Measurements from ENCODE around the gene HMCN2.

HMCN2 gene

GRCh38 chr9:130452835-130453234 lies 187.3 kb downstream of the HMCN2 start:
- no peak overlapping the region for H3K4me3 ChIP-seq (ENCODE audit: low read length)
- no peak overlapping the region for H3K27ac ChIP-seq (ENCODE audit: low read length)
- H3K9me3 ChIP-seq (ENCODE audit: insufficient read depth, low read length): no peaks in the 10 kb centered on the region
- no peaks in the 10 kb centered on the region for H3K27me3 ChIP-seq (ENCODE audit: low read depth, low read length)
- TF ChIP-seq EZH2phosphoT487 (IDR thresholded peaks at IDR 0.05; ENCODE audit: low read depth): no peak
- no peak for TF ChIP-seq CTCF (IDR thresholded peaks at IDR 0.05; ENCODE audit: low read depth, low read length)
- no peak overlapping the region for H3K4me2 ChIP-seq (ENCODE audit: low read length)
- H2AFZ ChIP-seq (ENCODE audit: low read depth, low read length): no peak overlapping the region
- H3K36me3 ChIP-seq (replicated peaks; ENCODE audit: low read depth, low read length): no peaks in the 10 kb centered on the region
- no peaks in the 10 kb centered on the region for H4K20me1 ChIP-seq (ENCODE audit: insufficient read depth, low read length)
- H3K9ac ChIP-seq (ENCODE audit: low read length): no peak overlapping the region
- H3K79me2 ChIP-seq (ENCODE audit: low read length): no peaks in the 10 kb centered on the region
- peaks cover 18% of the 10 kb centered on the region for H3K4me1 ChIP-seq (ENCODE audit: low read length)

GRCh38 chr9:130453487-130453886 lies 187.9 kb downstream of the HMCN2 start:
- no peak overlapping the region for H3K4me3 ChIP-seq (ENCODE audit: low read length)
- H3K9me3 ChIP-seq (ENCODE audit: insufficient read depth, low read length): no peaks in the 10 kb centered on the region
- peaks cover 12% of the 10 kb centered on the region for H3K4me1 ChIP-seq (ENCODE audit: low read length)
- no peak overlapping the region for H3K4me2 ChIP-seq (ENCODE audit: low read length)
- no peak overlapping the region for H3K27ac ChIP-seq (ENCODE audit: low read length)
- H4K20me1 ChIP-seq (ENCODE audit: insufficient read depth, low read length): no peaks in the 10 kb centered on the region
- no peaks in the 10 kb centered on the region for H3K36me3 ChIP-seq (replicated peaks; ENCODE audit: low read depth, low read length)
- H3K79me2 ChIP-seq (ENCODE audit: low read length): no peaks in the 10 kb centered on the region
- TF ChIP-seq CTCF (IDR thresholded peaks at IDR 0.05; ENCODE audit: low read depth, low read length): no peak
- TF ChIP-seq EZH2phosphoT487 (IDR thresholded peaks at IDR 0.05; ENCODE audit: low read depth): no peak
- no peaks in the 10 kb centered on the region for H3K27me3 ChIP-seq (ENCODE audit: low read depth, low read length)
- no peak overlapping the region for H2AFZ ChIP-seq (ENCODE audit: low read depth, low read length)
- no peak overlapping the region for H3K9ac ChIP-seq (ENCODE audit: low read length)

DNA sequence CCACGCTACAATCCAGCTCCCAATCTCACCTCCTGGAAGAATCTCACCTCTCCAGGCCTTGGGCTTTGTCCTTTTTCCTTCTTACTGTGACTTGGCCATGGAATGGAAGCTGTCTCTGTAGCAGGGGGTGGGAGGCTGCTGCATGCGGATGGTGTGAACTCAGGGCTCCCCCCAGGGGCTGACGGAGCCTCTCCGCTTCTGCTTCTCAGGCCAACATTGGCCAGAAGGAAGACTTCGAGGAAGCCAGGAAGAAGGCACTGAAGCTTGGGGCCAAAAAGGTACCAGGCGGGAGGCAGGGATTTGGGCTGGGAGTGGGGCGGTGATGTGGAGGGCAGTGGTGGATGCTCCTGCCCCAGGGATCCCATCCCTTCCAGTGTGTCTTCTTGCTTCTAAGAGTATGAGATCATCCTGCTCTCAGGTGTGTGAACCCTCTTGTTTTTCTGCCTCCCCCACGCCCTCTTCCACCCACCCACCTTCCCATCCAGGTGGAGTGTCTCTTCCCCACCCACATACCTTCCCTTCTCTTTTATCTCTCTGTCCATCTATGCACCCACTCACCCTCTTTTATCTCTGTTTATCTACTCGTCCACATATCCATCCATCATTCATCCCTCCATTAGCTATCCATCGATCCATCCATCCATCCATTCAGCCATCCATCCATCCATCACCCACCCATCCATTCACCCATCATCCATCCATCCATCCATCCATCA lies 188.7 kb downstream of the HMCN2 start:
- Histone ChIP-seq H3K4me3 (ENCODE audit: low read length) (no peak overlapping the region), H2AFZ (ENCODE audit: low read depth, low read length) (no peak overlapping the region), H3K9me3 (ENCODE audit: insufficient read depth, low read length) (no peaks in the 10 kb centered on the region), H3K4me2 (ENCODE audit: low read length) (no peak overlapping the region), H3K9ac (ENCODE audit: low read length) (no peak overlapping the region), H3K27ac (ENCODE audit: low read length) (no peak overlapping the region), H3K4me1 (ENCODE audit: low read length) (peaks cover 6% of the 10 kb centered on the region; the same call in 1 of the 2 replicates), H3K27me3 (ENCODE audit: low read depth, low read length) (no peaks in the 10 kb centered on the region), H3K79me2 (ENCODE audit: low read length) (no peaks in the 10 kb centered on the region), H4K20me1 (ENCODE audit: insufficient read depth, low read length) (no peaks in the 10 kb centered on the region), H3K36me3 (replicated peaks; ENCODE audit: low read depth, low read length) (no peaks in the 10 kb centered on the region)
- TF ChIP-seq EZH2phosphoT487 (IDR thresholded peaks at IDR 0.05; ENCODE audit: low read depth) (no peak), CTCF (IDR thresholded peaks at IDR 0.05; ENCODE audit: low read depth, low read length) (no peak)

DNA sequence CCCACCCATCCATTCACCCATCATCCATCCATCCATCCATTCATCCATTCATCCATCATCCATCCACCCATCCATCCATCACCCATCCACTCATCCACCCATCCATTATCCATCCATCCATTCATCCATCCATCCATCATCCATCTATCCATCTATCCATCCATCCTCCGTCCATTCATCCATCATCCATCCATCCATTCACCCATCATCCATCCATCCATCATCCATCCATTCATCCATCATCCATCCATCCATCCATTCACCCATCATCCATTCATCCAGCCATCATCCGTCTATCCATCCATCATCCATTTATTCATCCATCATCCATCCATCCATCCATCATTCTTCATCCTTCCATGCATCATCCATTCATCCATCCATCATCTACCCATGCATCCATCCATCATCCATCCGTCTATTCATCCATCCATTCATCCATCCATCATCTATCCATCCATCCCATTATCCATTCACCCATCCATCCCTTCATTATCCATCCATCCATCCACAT lies 189.3 kb downstream of the HMCN2 start:
- no peak overlapping the region for H3K9ac ChIP-seq (ENCODE audit: low read length)
- H3K79me2 ChIP-seq (ENCODE audit: low read length): no peaks in the 10 kb centered on the region

More for the DNA sequence above, 189.3 kb downstream of the HMCN2 start:
- no peak overlapping the region for H3K27ac ChIP-seq (ENCODE audit: low read length)
- peaks cover 6% of the 10 kb centered on the region; the same call in 1 of the 2 replicates for H3K4me1 ChIP-seq (ENCODE audit: low read length)
- H3K27me3 ChIP-seq (ENCODE audit: low read depth, low read length): peaks cover 2% of the 10 kb centered on the region; the same call in 1 of the 2 replicates
- TF ChIP-seq CTCF (IDR thresholded peaks at IDR 0.05; ENCODE audit: low read depth, low read length): no peak
- TF ChIP-seq EZH2phosphoT487 (IDR thresholded peaks at IDR 0.05; ENCODE audit: low read depth): no peak
- H4K20me1 ChIP-seq (ENCODE audit: insufficient read depth, low read length): no peaks in the 10 kb centered on the region
- H3K36me3 ChIP-seq (replicated peaks; ENCODE audit: low read depth, low read length): no peaks in the 10 kb centered on the region
- no peak overlapping the region for H2AFZ ChIP-seq (ENCODE audit: low read depth, low read length)
- no peak overlapping the region for H3K4me2 ChIP-seq (ENCODE audit: low read length)
- no peaks in the 10 kb centered on the region for H3K9me3 ChIP-seq (ENCODE audit: insufficient read depth, low read length)
- no peak overlapping the region for H3K4me3 ChIP-seq (ENCODE audit: low read length)

All from OCI-LY3 (cell line).